ENCODE data around the gene GAPDH.
"Not testable (repeated sequence)": the region's sequence is repeated elsewhere in the genome, so short reads cannot be mapped to it uniquely, and the experiment has no call there.

The GAPDH gene

GRCh38 chr12:6555018-6555691, 20.8 kb downstream of the GAPDH start:
- ChIA-PET CTCF (interaction anchor here (1.0 to 20.9 kb wide), 14 partner anchors 9 to 168 kb away, joined by 3 to 280 read pairs (median 4); partner anchors contain the start of genes COPS7A, GAPDH, LPAR5 and NOP2), POLR2A (interaction anchor here (0.6 kb wide), 1 partner anchor 134 kb away, joined by 15 read pairs; the partner anchor contains the start of gene ZNF384)
- DNase-seq (ENCODE audit: extremely low spot score): peak; percentile 33
- TF ChIP-seq CTCF (IDR thresholded peaks at IDR 0.05; ENCODE audit: control extremely low read depth, extremely low read depth, low read depth, missing control alignments): no peak

GRCh38 chr12:6556496-6556817, 22.1 kb downstream of the GAPDH start:
- POLR2A ChIA-PET; DNase-seq (ENCODE audit: extremely low spot score): not testable (repeated sequence)
- CTCF ChIA-PET: interaction anchor here (1.0 to 20.9 kb wide), 7 partner anchors 11 to 167 kb away, joined by 3 to 280 read pairs (median 5); partner anchors contain the start of genes COPS7A, GAPDH and NOP2

GRCh38 chr12:6556857-6557256, 22.5 kb downstream of the GAPDH start:
- no peak for DNase-seq (ENCODE audit: extremely low spot score)
- ChIA-PET CTCF (interaction anchor here (0.9 to 20.9 kb wide), 11 partner anchors 10 to 167 kb away, joined by 3 to 280 read pairs (median 4); partner anchors contain the start of genes COPS7A, GAPDH and NOP2), POLR2A (interaction anchor here (0.6 kb wide), 1 partner anchor 13 kb away, joined by 8 read pairs; no protein-coding TSS in a partner anchor)
- TF ChIP-seq CTCF (IDR thresholded peaks at IDR 0.05; ENCODE audit: control extremely low read depth, extremely low read depth, low read depth, missing control alignments): no peak

GRCh38 chr12:6558014-6558760, 23.9 kb downstream of the GAPDH start:
- POLR2A ChIA-PET: interaction anchor here (0.7 to 1.4 kb wide), 4 partner anchors 10 to 191 kb away, joined by 3 to 8 read pairs (median 5); partner anchors contain the start of genes GAPDH and NOP2
- TF ChIP-seq CTCF (IDR thresholded peaks at IDR 0.05; ENCODE audit: control extremely low read depth, extremely low read depth, low read depth, missing control alignments): peak; percentile 55
- CTCF ChIA-PET: interaction anchor here (0.7 to 20.9 kb wide), 16 partner anchors 9 to 315 kb away, joined by 3 to 280 read pairs (median 4); partner anchors contain the start of genes COPS7A, GAPDH, NOP2 and SPSB2
- peak; percentile 56 for DNase-seq (ENCODE audit: extremely low spot score)

- ChIA-PET POLR2A (interaction anchor here (1.4 kb wide), 1 partner anchor 9 kb away, joined by 3 read pairs; the partner anchor contains the start of gene NOP2), CTCF (interaction anchor here (1.2 to 20.9 kb wide), 6 partner anchors 8 to 89 kb away, joined by 3 to 280 read pairs (median 5); partner anchors contain the start of genes GAPDH, NOP2 and VAMP1)
- DNase-seq (ENCODE audit: extremely low spot score): no peak
- no peak for TF ChIP-seq CTCF (IDR thresholded peaks at IDR 0.05; ENCODE audit: control extremely low read depth, extremely low read depth, low read depth, missing control alignments)
Observed at GRCh38 chr12:6559500-6559899, 25.2 kb downstream of the GAPDH start.

GRCh38 chr12:6560501-6561205, 26.3 kb downstream of the GAPDH start:
- CTCF ChIA-PET: interaction anchor here (0.8 to 20.9 kb wide), 3 partner anchors 10 to 21 kb away, joined by 3 to 280 read pairs (median 6); partner anchors contain the start of gene GAPDH
- TF ChIP-seq CTCF (IDR thresholded peaks at IDR 0.05; ENCODE audit: control extremely low read depth, extremely low read depth, low read depth, missing control alignments): no peak
- POLR2A ChIA-PET: interaction anchor here (0.5 to 0.7 kb wide), 2 partner anchors 21 to 74 kb away, joined by 3 to 6 read pairs; no protein-coding TSS in a partner anchor

More at GRCh38 chr12:6560501-6561205, 26.3 kb downstream of the GAPDH start:
- DNase-seq (ENCODE audit: extremely low spot score): no peak
